Coronary artery (tissue), 2 donors: ENCODE data around the gene SEZ6.

ENCODE experiments used
- DNase-seq: peaks from one replicate; pipeline ENCODE4 v3.0.0-alpha.2; 2017; ENCODE audit warnings: low spot score
- H3K27ac ChIP-seq, 2 donors: fragments of 200-600 bp; sonication (generic); one replicate each; pipeline ENCODE4 v1.5.1; 2016 to 2019
- H3K4me3 ChIP-seq: fragments of 200-600 bp; sonication (generic); 2 replicates; pipeline ENCODE4 v1.5.1; 2016; ENCODE audit warnings: mild to moderate bottlenecking, moderate library complexity
- TF ChIP-seq, protein P1 (sequence below): fragments of 200-600 bp; sonication (generic); IDR thresholded peaks from one replicate; pipeline ENCODE4 v1.5.1; 2019; ENCODE audit warnings: antibody characterized with exemption

Gene SEZ6

DNA sequence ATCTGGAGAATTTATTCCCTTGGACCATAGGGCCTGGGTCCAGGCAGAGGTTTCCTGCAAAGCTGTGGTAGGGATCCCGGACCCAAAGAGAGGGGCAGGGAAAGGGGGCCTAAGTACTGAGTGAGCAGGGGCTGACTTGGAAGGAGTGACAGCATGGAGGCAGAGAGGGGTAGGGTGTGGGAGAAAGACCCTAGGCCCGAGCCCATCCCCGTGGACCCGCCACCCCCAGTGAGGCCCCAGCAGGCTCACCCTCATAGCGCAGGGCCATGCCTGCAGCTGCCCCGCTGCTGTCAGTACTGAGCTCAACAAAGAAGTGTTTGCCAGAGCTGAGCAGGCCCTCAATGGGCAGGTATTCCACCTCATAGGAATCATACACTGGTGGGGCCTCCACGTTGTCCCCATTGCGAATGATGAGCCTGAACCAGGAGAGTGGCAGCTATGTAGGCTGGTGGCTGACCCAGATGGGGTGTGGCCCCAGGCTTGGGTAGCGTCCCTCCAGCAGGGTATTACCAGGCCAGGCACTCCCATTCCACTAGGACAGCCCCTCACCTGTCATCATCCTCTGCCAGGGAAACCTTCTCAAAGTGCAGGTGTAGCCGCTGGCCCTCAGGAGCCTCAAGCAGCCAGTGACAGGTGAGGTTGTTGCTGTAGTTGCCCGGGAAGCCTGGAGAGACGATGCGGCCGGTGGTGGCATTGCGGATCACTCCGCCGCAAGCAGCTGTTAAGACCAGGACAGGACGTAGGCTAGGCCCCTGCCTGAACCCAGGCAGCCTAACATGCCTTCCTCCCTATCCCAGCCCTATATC, 45.4 kb downstream of the SEZ6 start:
- no peak for DNase-seq
- H3K4me3 ChIP-seq: no peak overlapping the region

DNA sequence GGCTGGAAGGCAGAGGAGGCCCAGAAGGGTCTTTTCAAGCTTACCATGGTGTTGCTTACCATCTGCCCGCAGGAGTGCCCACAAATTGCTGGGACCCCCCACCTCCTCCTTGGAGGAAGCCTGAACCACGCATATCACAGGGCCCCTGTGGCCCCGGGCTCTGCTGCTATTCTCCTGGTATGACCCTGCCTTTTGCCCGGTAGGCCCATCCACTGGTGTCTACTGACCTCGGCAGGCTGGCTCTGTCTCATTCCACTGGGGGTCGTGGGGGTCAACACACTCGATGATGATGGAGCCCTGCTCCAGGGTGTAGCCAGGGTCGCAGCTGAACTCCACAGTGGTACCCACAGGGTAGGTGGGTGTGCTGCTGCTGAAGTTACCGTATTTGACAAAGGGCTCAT, 46.4 kb downstream of the SEZ6 start:
- no peak for DNase-seq
- TF ChIP-seq, protein P1, sequence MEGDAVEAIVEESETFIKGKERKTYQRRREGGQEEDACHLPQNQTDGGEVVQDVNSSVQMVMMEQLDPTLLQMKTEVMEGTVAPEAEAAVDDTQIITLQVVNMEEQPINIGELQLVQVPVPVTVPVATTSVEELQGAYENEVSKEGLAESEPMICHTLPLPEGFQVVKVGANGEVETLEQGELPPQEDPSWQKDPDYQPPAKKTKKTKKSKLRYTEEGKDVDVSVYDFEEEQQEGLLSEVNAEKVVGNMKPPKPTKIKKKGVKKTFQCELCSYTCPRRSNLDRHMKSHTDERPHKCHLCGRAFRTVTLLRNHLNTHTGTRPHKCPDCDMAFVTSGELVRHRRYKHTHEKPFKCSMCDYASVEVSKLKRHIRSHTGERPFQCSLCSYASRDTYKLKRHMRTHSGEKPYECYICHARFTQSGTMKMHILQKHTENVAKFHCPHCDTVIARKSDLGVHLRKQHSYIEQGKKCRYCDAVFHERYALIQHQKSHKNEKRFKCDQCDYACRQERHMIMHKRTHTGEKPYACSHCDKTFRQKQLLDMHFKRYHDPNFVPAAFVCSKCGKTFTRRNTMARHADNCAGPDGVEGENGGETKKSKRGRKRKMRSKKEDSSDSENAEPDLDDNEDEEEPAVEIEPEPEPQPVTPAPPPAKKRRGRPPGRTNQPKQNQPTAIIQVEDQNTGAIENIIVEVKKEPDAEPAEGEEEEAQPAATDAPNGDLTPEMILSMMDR: no peak
- H3K27ac ChIP-seq: no peak overlapping the region
- H3K4me3 ChIP-seq: no peak overlapping the region

More for the DNA sequence above, 45.4 kb downstream of the SEZ6 start:
- TF ChIP-seq, protein P1: no peak
- no peak overlapping the region for H3K27ac ChIP-seq

DNA sequence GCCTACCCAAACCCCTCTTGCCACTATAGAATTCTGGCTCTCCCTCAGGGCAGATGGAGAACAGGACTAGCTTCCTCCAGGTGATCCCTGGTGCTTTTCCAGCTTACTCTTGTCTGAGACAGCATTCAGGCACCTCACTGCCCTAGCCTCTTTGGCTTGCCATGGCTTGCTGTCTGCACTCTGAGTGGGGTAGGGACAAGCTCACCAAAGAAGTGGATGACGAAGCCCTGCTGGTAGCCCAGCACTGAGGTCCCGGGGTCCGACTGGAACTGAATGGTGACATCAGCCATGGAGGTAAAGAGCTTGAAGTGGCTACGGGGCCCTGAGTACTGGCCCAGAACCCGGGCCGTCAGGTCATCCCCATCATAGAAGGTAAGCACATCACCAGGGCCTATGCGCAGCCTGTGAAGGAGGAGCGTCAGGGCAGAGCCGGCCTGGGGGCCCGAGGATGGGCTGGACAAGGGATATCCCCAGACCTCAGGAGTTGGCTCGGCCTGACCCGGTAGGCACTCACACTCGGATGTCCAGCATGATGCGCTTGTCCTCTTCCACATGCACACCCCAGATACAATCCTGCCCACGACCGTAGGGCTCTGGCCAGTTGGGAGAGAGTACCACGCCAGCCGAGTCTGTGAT, 46.9 kb downstream of the SEZ6 start:
- Histone ChIP-seq H3K27ac (no peak overlapping the region), H3K4me3 (no peak overlapping the region)
- TF ChIP-seq, protein P1: no peak
- no peak for DNase-seq

DNA sequence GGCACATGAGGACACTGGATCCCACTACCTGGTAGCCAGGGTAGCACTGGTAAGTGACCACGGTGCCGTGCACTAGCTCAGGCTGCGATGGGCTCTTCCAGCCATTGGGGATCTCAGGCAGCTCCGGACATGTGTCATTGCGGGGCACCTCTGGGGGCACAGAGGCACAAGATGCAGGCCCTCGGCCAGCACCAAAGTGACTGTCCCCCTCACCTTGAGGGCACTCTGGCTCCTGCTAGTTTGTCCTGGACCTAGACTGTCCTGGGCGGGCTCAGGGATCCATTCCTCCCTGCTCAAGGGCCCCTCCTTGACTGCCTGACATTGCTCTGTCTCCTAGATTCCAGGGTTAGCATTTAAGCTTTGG, 47.9 kb downstream of the SEZ6 start:
- TF ChIP-seq, protein P1: no peak
- no peak for DNase-seq
- Histone ChIP-seq H3K4me3 (no peak overlapping the region), H3K27ac (no peak overlapping the region)

DNA sequence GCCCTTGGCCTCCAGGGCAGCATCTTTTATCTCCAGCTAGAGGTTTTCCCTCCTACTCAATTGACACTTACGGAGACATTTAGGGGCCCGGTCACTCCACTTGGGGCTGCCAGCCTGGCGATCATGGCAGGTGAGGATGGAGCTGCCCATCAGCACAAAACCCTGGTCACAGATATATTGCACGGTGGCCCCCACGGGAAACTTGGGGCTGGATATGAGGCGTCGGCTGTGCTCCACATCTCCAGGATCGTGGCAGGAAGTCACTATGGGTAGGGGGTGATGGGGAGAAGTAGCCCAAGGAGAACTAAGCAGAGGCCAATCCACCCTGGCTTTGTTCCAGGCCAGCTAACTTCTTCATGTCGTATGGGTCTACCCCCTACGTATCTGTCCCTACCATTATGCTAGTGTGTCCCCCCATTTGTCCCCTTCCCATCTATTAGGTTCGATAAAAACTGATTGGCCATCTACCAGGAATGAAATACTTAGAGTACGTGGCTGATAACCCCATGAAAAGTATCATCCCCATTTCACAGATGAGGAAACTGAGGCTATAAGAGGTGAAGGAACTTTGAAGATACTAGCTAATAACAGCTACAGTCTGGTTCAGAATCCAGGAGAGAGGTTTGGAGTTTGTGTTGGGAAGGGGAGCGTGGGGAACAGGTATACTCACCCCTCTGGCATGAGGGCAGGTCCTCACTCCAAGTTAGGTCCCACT, 48.4 kb downstream of the SEZ6 start:
- no peak for DNase-seq
- Histone ChIP-seq H3K27ac (no peak overlapping the region), H3K4me3 (no peak overlapping the region)
- TF ChIP-seq, protein P1: no peak

DNA sequence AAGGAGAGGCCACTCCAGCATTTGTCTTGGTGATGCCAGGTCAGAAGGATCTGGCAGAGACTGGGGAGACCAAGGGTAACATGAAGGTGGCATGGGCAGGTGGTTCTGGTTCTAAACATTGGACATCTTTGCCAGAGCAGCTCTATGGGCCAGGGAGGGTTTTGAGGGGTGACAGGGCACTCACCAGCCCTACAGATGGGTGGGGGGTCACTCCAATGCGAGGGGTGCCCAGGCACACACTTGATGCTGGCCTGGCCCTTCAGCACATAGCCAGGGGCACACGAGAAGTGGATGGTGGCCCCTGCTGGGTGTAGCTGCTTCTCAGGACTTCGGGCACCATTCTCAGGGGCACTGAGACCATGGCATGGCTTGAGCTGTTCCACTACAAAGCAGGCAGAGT, 49.0 kb downstream of the SEZ6 start:
- no peak overlapping the region for H3K27ac ChIP-seq
- no peak overlapping the region for H3K4me3 ChIP-seq
- no peak for DNase-seq
- TF ChIP-seq, protein P1: no peak
